ENCODE measurements around the gene CRIM1. TPM values are rescaled to one million over a fixed set of nuclear protein-coding genes. Genes with fewer than 3 reads are reported as not detected.
"Not testable (repeated sequence)": the region's sequence is repeated elsewhere in the genome, so short reads cannot be mapped to it uniquely, and the experiment has no call there.

CRIM1 gene, protein sequence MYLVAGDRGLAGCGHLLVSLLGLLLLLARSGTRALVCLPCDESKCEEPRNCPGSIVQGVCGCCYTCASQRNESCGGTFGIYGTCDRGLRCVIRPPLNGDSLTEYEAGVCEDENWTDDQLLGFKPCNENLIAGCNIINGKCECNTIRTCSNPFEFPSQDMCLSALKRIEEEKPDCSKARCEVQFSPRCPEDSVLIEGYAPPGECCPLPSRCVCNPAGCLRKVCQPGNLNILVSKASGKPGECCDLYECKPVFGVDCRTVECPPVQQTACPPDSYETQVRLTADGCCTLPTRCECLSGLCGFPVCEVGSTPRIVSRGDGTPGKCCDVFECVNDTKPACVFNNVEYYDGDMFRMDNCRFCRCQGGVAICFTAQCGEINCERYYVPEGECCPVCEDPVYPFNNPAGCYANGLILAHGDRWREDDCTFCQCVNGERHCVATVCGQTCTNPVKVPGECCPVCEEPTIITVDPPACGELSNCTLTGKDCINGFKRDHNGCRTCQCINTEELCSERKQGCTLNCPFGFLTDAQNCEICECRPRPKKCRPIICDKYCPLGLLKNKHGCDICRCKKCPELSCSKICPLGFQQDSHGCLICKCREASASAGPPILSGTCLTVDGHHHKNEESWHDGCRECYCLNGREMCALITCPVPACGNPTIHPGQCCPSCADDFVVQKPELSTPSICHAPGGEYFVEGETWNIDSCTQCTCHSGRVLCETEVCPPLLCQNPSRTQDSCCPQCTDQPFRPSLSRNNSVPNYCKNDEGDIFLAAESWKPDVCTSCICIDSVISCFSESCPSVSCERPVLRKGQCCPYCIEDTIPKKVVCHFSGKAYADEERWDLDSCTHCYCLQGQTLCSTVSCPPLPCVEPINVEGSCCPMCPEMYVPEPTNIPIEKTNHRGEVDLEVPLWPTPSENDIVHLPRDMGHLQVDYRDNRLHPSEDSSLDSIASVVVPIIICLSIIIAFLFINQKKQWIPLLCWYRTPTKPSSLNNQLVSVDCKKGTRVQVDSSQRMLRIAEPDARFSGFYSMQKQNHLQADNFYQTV
- total RNA-seq: 100 to 1,000 TPM in 1 of 2 donors, 10 to 100 TPM in 1; 76.1 to 119 TPM
- 10 to 100 TPM; 24.3 to 40.8 TPM for polyA plus RNA-seq
- long read RNA-seq, donor 1: 0 reads
- long read RNA-seq, donor 2: 0 reads
- long read RNA-seq, donor 3, full-length matches to known transcripts: 2 of 2 reads
- long read RNA-seq, donor 3, partial matches to known transcripts: 0 of 2 reads
- long read RNA-seq, donor 3, other reads (novel, unspliced or antisense): 0 of 2 reads
- long read RNA-seq, donor 4: 0 reads
- long read RNA-seq, donor 5, full-length matches to known transcripts: 2 of 60 reads
- long read RNA-seq, donor 5, partial matches to known transcripts: 58 of 60 reads
- long read RNA-seq, donor 5, other reads (novel, unspliced or antisense): 0 of 60 reads

- Histone ChIP-seq H3K4me3 (peak within 1 kb of the TSS; percentile 76), H3K27ac (ENCODE audit: low read depth in 1 of 2, low read length in 1 of 2) (peak within 1 kb of the TSS; percentile 82 to 85), H3K4me1 (ENCODE audit: control insufficient read depth in 5 of 5, insufficient read depth in 5 of 5, low read length in 5 of 5) (peaks cover 0 to 35% (median 5%) of the 10 kb centered on the region in 5 donors), H3K27me3 (ENCODE audit: control insufficient read depth in 3 of 3, insufficient read depth in 3 of 3, low read length in 2 of 3) (peaks cover 0 to 16% (median 0%) of the 10 kb centered on the region in 3 donors), H3K9me3 (ENCODE audit: control insufficient read depth in 4 of 4, insufficient read depth in 3 of 4, low read length in 3 of 4) (no peaks in the 10 kb centered on the region), H3K9ac (ENCODE audit: insufficient read depth in 1 of 2, low read length in 2 of 2) (peak within 1 kb of the TSS in 1 of 2 donors; percentile 73), H3K36me3 (ENCODE audit: control insufficient read depth in 4 of 4, insufficient read depth in 4 of 4, low read length in 4 of 4) (peaks cover 0 to 4% (median 0%) of the 10 kb centered on the region in 4 donors)
- 0 to 1% methylated on average over 42 to 82 of the region's 82 CpGs for WGBS, 2 donors
- ATAC-seq (ENCODE audit: insufficient read depth, low FRiP score) (peak; percentile 80), DNase-seq (peak; percentile 89 to 96 (median 93))
- TF ChIP-seq, protein P1, sequence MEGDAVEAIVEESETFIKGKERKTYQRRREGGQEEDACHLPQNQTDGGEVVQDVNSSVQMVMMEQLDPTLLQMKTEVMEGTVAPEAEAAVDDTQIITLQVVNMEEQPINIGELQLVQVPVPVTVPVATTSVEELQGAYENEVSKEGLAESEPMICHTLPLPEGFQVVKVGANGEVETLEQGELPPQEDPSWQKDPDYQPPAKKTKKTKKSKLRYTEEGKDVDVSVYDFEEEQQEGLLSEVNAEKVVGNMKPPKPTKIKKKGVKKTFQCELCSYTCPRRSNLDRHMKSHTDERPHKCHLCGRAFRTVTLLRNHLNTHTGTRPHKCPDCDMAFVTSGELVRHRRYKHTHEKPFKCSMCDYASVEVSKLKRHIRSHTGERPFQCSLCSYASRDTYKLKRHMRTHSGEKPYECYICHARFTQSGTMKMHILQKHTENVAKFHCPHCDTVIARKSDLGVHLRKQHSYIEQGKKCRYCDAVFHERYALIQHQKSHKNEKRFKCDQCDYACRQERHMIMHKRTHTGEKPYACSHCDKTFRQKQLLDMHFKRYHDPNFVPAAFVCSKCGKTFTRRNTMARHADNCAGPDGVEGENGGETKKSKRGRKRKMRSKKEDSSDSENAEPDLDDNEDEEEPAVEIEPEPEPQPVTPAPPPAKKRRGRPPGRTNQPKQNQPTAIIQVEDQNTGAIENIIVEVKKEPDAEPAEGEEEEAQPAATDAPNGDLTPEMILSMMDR (IDR thresholded peaks at IDR 0.05; ENCODE audit: control extremely low read depth, extremely low read depth): no peak
Observed at GRCh38 chr2:36355151-36355889, at the start of gene CRIM1. CRIM1 (plus strand) TSS chr2:36355778; CDS start chr2:36356293, 515 bp downstream.

- 77 to 89% methylated on average over 3 of the region's 3 CpGs for WGBS, 2 donors
- H3K36me3 ChIP-seq (ENCODE audit: control insufficient read depth in 4 of 4, insufficient read depth in 4 of 4, low read length in 4 of 4): no peaks in the 10 kb centered on the region
- H3K27ac ChIP-seq (ENCODE audit: low read depth in 1 of 2, low read length in 1 of 2): no peak overlapping the region
- DNase-seq: no peak
- no peak overlapping the region for H3K4me3 ChIP-seq
- peaks cover 0 to 6% (median 0%) of the 10 kb centered on the region in 4 donors for H3K9me3 ChIP-seq (ENCODE audit: control insufficient read depth in 4 of 4, insufficient read depth in 3 of 4, low read length in 3 of 4)
- no peak for ATAC-seq (ENCODE audit: insufficient read depth, low FRiP score)
- H3K4me1 ChIP-seq (ENCODE audit: control insufficient read depth in 5 of 5, insufficient read depth in 5 of 5, low read length in 5 of 5): no peaks in the 10 kb centered on the region
- no peaks in the 10 kb centered on the region for H3K27me3 ChIP-seq (ENCODE audit: control insufficient read depth in 3 of 3, insufficient read depth in 3 of 3, low read length in 2 of 3)
- TF ChIP-seq, protein P1 (IDR thresholded peaks at IDR 0.05; ENCODE audit: control extremely low read depth, extremely low read depth): no peak
- no peak overlapping the region for H3K9ac ChIP-seq (ENCODE audit: insufficient read depth in 1 of 2, low read length in 2 of 2)
Observed at GRCh38 chr2:36307441-36307840, 48.1 kb upstream of the CRIM1 start.

GRCh38 chr2:36310444-36310843, 45.1 kb upstream of the CRIM1 start:
- 81 to 92% methylated on average over 1 of the region's 1 CpG for WGBS, 2 donors
- H3K27ac ChIP-seq (ENCODE audit: low read depth in 1 of 2, low read length in 1 of 2); ATAC-seq (ENCODE audit: insufficient read depth, low FRiP score): not testable (repeated sequence)

More at GRCh38 chr2:36310444-36310843, 45.1 kb upstream of the CRIM1 start:
- not testable (repeated sequence) for H3K4me3 ChIP-seq; H3K9ac ChIP-seq (ENCODE audit: insufficient read depth in 1 of 2, low read length in 2 of 2); H3K4me1 ChIP-seq (ENCODE audit: control insufficient read depth in 5 of 5, insufficient read depth in 5 of 5, low read length in 5 of 5); H3K27me3 ChIP-seq (ENCODE audit: control insufficient read depth in 3 of 3, insufficient read depth in 3 of 3, low read length in 2 of 3); H3K36me3 ChIP-seq (ENCODE audit: control insufficient read depth in 4 of 4, insufficient read depth in 4 of 4, low read length in 4 of 4); DNase-seq; H3K9me3 ChIP-seq (ENCODE audit: control insufficient read depth in 4 of 4, insufficient read depth in 3 of 4, low read length in 3 of 4)

Measured in lung (tissue), 16 donors.